ENCODE results near the gene SAMM50.

DNA sequence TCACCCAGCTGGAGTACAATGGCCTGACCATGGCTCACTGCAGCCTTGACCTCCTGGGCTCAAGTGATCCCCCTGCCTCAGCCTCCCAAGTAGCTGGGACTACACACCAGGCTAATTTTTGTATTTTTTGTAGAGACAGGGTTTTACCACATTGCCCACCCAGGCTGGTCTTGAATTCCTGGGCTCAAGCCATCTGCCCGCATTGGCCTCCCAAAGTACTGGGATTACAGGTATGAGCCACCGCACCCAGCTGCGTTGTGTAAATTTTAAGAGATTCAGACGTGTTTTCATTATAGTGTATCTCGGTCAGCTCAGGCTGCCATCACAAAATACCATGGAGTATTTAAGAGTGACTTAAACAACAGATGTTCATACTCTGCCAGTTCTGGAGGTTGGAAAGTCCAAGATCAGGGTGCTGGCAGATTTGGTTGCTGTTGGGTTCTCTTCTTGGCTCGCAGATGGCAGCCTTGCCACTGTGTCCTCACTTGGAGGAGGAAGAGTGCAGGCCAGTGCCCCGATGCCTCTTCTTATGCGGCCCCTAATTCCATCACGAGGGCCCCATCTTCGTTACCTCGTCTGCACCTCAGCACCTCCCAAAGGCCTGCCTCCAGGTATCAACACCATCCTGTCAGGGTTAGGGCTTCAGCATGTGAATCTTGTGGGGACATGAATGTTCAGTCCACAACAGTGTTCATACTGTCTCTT lies 36.2 kb downstream of the SAMM50 start:
- TF ChIP-seq, protein P1, sequence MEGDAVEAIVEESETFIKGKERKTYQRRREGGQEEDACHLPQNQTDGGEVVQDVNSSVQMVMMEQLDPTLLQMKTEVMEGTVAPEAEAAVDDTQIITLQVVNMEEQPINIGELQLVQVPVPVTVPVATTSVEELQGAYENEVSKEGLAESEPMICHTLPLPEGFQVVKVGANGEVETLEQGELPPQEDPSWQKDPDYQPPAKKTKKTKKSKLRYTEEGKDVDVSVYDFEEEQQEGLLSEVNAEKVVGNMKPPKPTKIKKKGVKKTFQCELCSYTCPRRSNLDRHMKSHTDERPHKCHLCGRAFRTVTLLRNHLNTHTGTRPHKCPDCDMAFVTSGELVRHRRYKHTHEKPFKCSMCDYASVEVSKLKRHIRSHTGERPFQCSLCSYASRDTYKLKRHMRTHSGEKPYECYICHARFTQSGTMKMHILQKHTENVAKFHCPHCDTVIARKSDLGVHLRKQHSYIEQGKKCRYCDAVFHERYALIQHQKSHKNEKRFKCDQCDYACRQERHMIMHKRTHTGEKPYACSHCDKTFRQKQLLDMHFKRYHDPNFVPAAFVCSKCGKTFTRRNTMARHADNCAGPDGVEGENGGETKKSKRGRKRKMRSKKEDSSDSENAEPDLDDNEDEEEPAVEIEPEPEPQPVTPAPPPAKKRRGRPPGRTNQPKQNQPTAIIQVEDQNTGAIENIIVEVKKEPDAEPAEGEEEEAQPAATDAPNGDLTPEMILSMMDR (IDR thresholded peaks at IDR 0.05; ENCODE audit: low read length), result no peak
- TF ChIP-seq EZH2 (optimal IDR thresholded peaks at IDR 0.05; ENCODE audit: low read depth, low read length), result no peak
